Measurements from ENCODE around the gene AFF3. TPM values are rescaled to one million over a fixed set of nuclear protein-coding genes. Genes with fewer than 3 reads are reported as not detected.

The AFF3 gene
- total and polyA plus RNA-seq, 10 of the 15 experiments (the other 5 are each of a cell fraction or from before 2014, with no cell fraction given), result 0.26 to 5.5 (median 3.0) TPM

DNA sequence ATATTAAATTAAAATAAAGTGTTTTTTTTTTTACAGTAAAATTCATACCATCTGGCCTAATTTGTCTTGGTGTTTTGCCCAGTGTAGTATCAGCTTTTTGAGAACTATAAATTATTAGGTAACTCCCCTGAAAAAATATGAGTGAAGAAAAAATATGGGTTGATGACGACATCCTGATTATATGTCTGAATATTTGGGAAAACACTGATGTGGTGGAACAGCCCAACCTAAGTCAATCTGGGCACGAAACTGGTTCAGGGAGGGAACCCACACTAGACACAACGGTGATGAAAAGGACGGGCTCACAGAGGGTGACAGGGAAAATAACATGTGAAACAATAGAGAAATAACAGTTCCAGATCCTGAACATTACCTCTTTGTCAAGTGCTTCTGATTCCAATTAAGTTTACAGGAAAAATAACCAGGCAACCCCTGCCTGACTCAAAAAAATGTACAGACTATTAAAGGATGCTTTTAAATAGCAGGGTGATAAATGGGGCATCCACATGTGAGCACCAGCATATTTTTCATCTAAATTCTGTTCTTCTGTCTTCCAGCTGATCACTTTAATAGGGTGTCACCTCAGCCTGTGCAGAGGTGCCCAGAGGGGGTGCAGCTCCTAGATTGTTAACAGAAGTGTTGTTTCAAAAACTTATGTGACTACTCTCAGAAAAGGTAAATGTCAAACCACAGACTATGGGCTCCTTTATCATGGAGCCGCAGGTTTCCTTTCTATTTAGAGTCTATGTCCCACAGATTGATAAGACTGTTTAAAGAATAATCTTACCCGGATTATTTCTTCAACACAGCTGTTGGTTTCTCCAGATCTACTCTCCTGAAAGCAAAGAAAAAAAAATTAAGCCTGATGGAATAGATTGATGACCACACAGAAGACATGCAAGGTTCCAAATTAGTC lies 305.4 kb downstream of the AFF3 start (continued):
- TF ChIP-seq, protein P1, sequence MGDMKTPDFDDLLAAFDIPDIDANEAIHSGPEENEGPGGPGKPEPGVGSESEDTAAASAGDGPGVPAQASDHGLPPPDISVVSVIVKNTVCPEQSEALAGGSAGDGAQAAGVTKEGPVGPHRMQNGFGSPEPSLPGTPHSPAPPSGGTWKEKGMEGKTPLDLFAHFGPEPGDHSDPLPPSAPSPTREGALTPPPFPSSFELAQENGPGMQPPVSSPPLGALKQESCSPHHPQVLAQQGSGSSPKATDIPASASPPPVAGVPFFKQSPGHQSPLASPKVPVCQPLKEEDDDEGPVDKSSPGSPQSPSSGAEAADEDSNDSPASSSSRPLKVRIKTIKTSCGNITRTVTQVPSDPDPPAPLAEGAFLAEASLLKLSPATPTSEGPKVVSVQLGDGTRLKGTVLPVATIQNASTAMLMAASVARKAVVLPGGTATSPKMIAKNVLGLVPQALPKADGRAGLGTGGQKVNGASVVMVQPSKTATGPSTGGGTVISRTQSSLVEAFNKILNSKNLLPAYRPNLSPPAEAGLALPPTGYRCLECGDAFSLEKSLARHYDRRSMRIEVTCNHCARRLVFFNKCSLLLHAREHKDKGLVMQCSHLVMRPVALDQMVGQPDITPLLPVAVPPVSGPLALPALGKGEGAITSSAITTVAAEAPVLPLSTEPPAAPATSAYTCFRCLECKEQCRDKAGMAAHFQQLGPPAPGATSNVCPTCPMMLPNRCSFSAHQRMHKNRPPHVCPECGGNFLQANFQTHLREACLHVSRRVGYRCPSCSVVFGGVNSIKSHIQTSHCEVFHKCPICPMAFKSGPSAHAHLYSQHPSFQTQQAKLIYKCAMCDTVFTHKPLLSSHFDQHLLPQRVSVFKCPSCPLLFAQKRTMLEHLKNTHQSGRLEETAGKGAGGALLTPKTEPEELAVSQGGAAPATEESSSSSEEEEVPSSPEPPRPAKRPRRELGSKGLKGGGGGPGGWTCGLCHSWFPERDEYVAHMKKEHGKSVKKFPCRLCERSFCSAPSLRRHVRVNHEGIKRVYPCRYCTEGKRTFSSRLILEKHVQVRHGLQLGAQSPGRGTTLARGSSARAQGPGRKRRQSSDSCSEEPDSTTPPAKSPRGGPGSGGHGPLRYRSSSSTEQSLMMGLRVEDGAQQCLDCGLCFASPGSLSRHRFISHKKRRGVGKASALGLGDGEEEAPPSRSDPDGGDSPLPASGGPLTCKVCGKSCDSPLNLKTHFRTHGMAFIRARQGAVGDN (IDR thresholded peaks at IDR 0.05), result no peak
- TF ChIP-seq, protein P2, sequence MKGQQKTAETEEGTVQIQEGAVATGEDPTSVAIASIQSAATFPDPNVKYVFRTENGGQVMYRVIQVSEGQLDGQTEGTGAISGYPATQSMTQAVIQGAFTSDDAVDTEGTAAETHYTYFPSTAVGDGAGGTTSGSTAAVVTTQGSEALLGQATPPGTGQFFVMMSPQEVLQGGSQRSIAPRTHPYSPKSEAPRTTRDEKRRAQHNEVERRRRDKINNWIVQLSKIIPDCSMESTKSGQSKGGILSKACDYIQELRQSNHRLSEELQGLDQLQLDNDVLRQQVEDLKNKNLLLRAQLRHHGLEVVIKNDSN (IDR thresholded peaks at IDR 0.05; ENCODE audit: borderline replicate concordance, extremely low read length, insufficient read depth, low read depth, low read length), result no peak
- TF ChIP-seq JUND (IDR thresholded peaks at IDR 0.05; ENCODE audit: low read depth, low read length), result no peak
- TF ChIP-seq, protein P3, sequence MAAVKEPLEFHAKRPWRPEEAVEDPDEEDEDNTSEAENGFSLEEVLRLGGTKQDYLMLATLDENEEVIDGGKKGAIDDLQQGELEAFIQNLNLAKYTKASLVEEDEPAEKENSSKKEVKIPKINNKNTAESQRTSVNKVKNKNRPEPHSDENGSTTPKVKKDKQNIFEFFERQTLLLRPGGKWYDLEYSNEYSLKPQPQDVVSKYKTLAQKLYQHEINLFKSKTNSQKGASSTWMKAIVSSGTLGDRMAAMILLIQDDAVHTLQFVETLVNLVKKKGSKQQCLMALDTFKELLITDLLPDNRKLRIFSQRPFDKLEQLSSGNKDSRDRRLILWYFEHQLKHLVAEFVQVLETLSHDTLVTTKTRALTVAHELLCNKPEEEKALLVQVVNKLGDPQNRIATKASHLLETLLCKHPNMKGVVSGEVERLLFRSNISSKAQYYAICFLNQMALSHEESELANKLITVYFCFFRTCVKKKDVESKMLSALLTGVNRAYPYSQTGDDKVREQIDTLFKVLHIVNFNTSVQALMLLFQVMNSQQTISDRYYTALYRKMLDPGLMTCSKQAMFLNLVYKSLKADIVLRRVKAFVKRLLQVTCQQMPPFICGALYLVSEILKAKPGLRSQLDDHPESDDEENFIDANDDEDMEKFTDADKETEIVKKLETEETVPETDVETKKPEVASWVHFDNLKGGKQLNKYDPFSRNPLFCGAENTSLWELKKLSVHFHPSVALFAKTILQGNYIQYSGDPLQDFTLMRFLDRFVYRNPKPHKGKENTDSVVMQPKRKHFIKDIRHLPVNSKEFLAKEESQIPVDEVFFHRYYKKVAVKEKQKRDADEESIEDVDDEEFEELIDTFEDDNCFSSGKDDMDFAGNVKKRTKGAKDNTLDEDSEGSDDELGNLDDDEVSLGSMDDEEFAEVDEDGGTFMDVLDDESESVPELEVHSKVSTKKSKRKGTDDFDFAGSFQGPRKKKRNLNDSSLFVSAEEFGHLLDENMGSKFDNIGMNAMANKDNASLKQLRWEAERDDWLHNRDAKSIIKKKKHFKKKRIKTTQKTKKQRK (IDR thresholded peaks at IDR 0.05; ENCODE audit: low read depth, low read length), result no peak
- TF ChIP-seq RAD51 (IDR thresholded peaks at IDR 0.05), result no peak
- TF ChIP-seq IKZF1 (conservative IDR thresholded peaks at IDR 0.05), result no peak
- TF ChIP-seq DPF2 (IDR thresholded peaks at IDR 0.05), result no peak
- no peak for TF ChIP-seq CHD2 (IDR thresholded peaks at IDR 0.05; ENCODE audit: borderline replicate concordance, low read depth, low read length)
- TF ChIP-seq, protein P4, sequence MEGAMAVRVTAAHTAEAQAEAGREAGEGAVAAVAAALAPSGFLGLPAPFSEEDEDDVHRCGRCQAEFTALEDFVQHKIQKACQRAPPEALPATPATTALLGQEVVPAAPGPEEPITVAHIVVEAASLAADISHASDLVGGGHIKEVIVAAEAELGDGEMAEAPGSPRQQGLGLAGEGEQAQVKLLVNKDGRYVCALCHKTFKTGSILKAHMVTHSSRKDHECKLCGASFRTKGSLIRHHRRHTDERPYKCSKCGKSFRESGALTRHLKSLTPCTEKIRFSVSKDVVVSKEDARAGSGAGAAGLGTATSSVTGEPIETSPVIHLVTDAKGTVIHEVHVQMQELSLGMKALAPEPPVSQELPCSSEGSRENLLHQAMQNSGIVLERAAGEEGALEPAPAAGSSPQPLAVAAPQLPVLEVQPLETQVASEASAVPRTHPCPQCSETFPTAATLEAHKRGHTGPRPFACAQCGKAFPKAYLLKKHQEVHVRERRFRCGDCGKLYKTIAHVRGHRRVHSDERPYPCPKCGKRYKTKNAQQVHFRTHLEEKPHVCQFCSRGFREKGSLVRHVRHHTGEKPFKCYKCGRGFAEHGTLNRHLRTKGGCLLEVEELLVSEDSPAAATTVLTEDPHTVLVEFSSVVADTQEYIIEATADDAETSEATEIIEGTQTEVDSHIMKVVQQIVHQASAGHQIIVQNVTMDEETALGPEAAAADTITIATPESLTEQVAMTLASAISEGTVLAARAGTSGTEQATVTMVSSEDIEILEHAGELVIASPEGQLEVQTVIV (IDR thresholded peaks at IDR 0.05; ENCODE audit: borderline replicate concordance, partially characterized antibody), result no peak
- TF ChIP-seq ASH2L (IDR thresholded peaks at IDR 0.05; ENCODE audit: borderline replicate concordance, low read depth), result no peak
- TF ChIP-seq NFYB (IDR thresholded peaks at IDR 0.05; ENCODE audit: insufficient read depth, low read depth, low read length), result no peak
- no peak for TF ChIP-seq ESRRA (IDR thresholded peaks at IDR 0.05; ENCODE audit: low read length)
- no peak for TF ChIP-seq CBX5 (IDR thresholded peaks at IDR 0.05; ENCODE audit: low read depth)
- no peak for TF ChIP-seq POU2F2 (IDR thresholded peaks at IDR 0.05; ENCODE audit: borderline replicate concordance, low read depth, low read length)

Measured in GM12878 (cell line).